Erythroblast (primary cell): ENCODE measurements around the gene ZMAT3.
"Not testable (repeated sequence)": the region's sequence is repeated elsewhere in the genome, so short reads cannot be mapped to it uniquely, and the experiment has no call there.

Experiments
- GATA1 ChIP-seq: IDR thresholded peaks from 2 replicates; pipeline ENCODE4 v1.6.1; 2011; ENCODE audit warnings: low read depth, mild to moderate bottlenecking, control low read depth, low read length, moderate library complexity
- POLR2A ChIP-seq: IDR thresholded peaks from 2 replicates; pipeline ENCODE4 v1.6.1; 2011; ENCODE audit warnings: mild to moderate bottlenecking, low read length

GRCh38 chr3:179032454-179033303, 38.9 kb downstream of the ZMAT3 start:
- TF ChIP-seq POLR2A, GATA1: not testable (repeated sequence)
